ENCODE measurements around the gene GSK3B. TPM values are rescaled to one million over a fixed set of nuclear protein-coding genes. Genes with fewer than 3 reads are reported as not detected.

Gene GSK3B
- total and polyA plus RNA-seq, 7 donors, result 9.1 to 43.2 (median 34.5) TPM

GRCh38 chr3:120090422-120090821 is 3.8 kb downstream of the GSK3B start:
- H3K27ac ChIP-seq, result peak overlapping the region; percentile 50
- ATAC-seq (no peak), DNase-seq (no peak)
- WGBS, 3 donors, result 19 to 33% (median 26%) methylated on average over 1 of the region's 1 CpG
- no peaks in the 10 kb centered on the region for H3K36me3 ChIP-seq (ENCODE audit: insufficient read depth in 1 of 2, low read depth in 1 of 2)
- H3K4me3 ChIP-seq, result peak overlapping the region; percentile 96
- H3K4me1 ChIP-seq, result peaks cover 33% of the 10 kb centered on the region
- no peaks in the 10 kb centered on the region for H3K27me3 ChIP-seq (ENCODE audit: insufficient read depth in 3 of 3, low read length in 2 of 3)
- no peak for TF ChIP-seq CTCF (IDR thresholded peaks at IDR 0.05)
- intact Hi-C loops (cut with DNase I), result loop anchor here (5.0 to 10.0 kb wide), 2 partner anchors 92 to 196 kb away; no protein-coding TSS in a partner anchor
- H3K9me3 ChIP-seq, result no peaks in the 10 kb centered on the region

- Histone ChIP-seq H3K27me3 (ENCODE audit: insufficient read depth in 3 of 3, low read length in 2 of 3) (no peaks in the 10 kb centered on the region), H3K4me3 (peak overlapping the region; percentile 96), H3K9me3 (no peaks in the 10 kb centered on the region), H3K36me3 (ENCODE audit: insufficient read depth in 1 of 2, low read depth in 1 of 2) (no peaks in the 10 kb centered on the region), H3K4me1 (peaks cover 35% of the 10 kb centered on the region), H3K27ac (no peak overlapping the region)
- no peak for DNase-seq
- ATAC-seq, result no peak
- TF ChIP-seq CTCF (IDR thresholded peaks at IDR 0.05), result no peak
- intact Hi-C loops (cut with DNase I), result no loop called here
- WGBS, 3 donors, result 56 to 61% (median 56%) methylated on average over 4 of the region's 4 CpGs
These were observed 5.2 kb downstream of the GSK3B start for GRCh38 chr3:120089089-120089488.

GRCh38 chr3:120088622-120089021 is 5.6 kb downstream of the GSK3B start:
- no peak for TF ChIP-seq CTCF (IDR thresholded peaks at IDR 0.05)
- Histone ChIP-seq H3K9me3 (no peaks in the 10 kb centered on the region), H3K4me1 (peaks cover 39% of the 10 kb centered on the region), H3K27me3 (ENCODE audit: insufficient read depth in 3 of 3, low read length in 2 of 3) (no peaks in the 10 kb centered on the region), H3K27ac (no peak overlapping the region), H3K4me3 (peak overlapping the region; percentile 96), H3K36me3 (ENCODE audit: insufficient read depth in 1 of 2, low read depth in 1 of 2) (no peaks in the 10 kb centered on the region)
- 71 to 74% (median 72%) methylated on average over 3 of the region's 3 CpGs for WGBS, 3 donors
- ATAC-seq (no peak), DNase-seq (no peak)
- intact Hi-C loops (cut with DNase I), result no loop called here

- H3K4me1 ChIP-seq, result peaks cover 55% of the 10 kb centered on the region
These were observed 12.5 kb downstream of the GSK3B start for GRCh38 chr3:120081719-120082118.

More at GRCh38 chr3:120081719-120082118, 12.5 kb downstream of the GSK3B start:
- 81 to 86% (median 83%) methylated on average over 3 of the region's 3 CpGs for WGBS, 3 donors
- ATAC-seq (no peak), DNase-seq (no peak)
- Histone ChIP-seq H3K36me3 (ENCODE audit: insufficient read depth in 1 of 2, low read depth in 1 of 2) (no peaks in the 10 kb centered on the region), H3K9me3 (no peaks in the 10 kb centered on the region), H3K4me3 (no peak overlapping the region), H3K27me3 (ENCODE audit: insufficient read depth in 3 of 3, low read length in 2 of 3) (no peaks in the 10 kb centered on the region), H3K27ac (no peak overlapping the region)
- intact Hi-C loops (cut with DNase I), result no loop called here
- no peak for TF ChIP-seq CTCF (IDR thresholded peaks at IDR 0.05)
